GM23338 (cell line): ENCODE results near the gene TUBAL3.

Source experiments
- CREB1 ChIP-seq: fragments of 250-450 bp; sonication (Bioruptor Pico); IDR thresholded peaks from 2 replicates; pipeline ENCODE4 v1.5.0; 2020; ENCODE audit warnings: low read depth, mild to moderate bottlenecking, moderate library complexity
- CTCF ChIP-seq, 2 experiments: fragments of 200-600 bp in 1 of 2; sonication (generic) in 1 of 2; conservative IDR thresholded peaks; 2 replicates each; pipeline versions ENCODE4 v1.5.1 to v1.6.1; 2016 to 2017; ENCODE audit warnings: antibody characterized with exemption in 2 of 2, low read depth in 2 of 2, mild to moderate bottlenecking in 2 of 2, moderate library complexity in 1 of 2
- ETS1 ChIP-seq: IDR thresholded peaks from 2 replicates; pipeline ENCODE4 v1.6.1; 2016; ENCODE audit warnings: antibody characterized with exemption
- EZH2 ChIP-seq: fragments of 200-600 bp; sonication (generic); IDR thresholded peaks from one replicate; pipeline ENCODE4 v1.8.0; 2017; ENCODE audit warnings: antibody characterized with exemption, mild to moderate bottlenecking, low read depth; ENCODE audit not compliant: unreplicated experiment
- EZH2phosphoT487 ChIP-seq: fragments of 200-600 bp; sonication (generic); IDR thresholded peaks from one replicate; pipeline ENCODE4 v1.8.1; 2018; ENCODE audit warnings: antibody characterized with exemption; ENCODE audit not compliant: unreplicated experiment
- JUNB ChIP-seq: IDR thresholded peaks from one replicate; pipeline ENCODE4 v1.6.1; 2016; ENCODE audit warnings: antibody characterized with exemption; ENCODE audit not compliant: unreplicated experiment
- NANOG ChIP-seq: IDR thresholded peaks from 2 replicates; pipeline ENCODE4 v1.6.1; 2016; ENCODE audit warnings: antibody characterized with exemption, borderline replicate concordance
- POLR2AphosphoS5 ChIP-seq: IDR thresholded peaks from 2 replicates; pipeline ENCODE4 v1.6.1; 2016; ENCODE audit warnings: antibody characterized with exemption, low read depth
- REST ChIP-seq: IDR thresholded peaks from one replicate; pipeline ENCODE4 v1.6.1; 2018; ENCODE audit warnings: antibody characterized with exemption; ENCODE audit not compliant: unreplicated experiment
- STAT1 ChIP-seq: IDR thresholded peaks from one replicate; pipeline ENCODE4 v1.6.1; 2016; ENCODE audit warnings: antibody characterized with exemption; ENCODE audit not compliant: unreplicated experiment
- ZNF114 ChIP-seq: fragments of 250-450 bp; sonication (Bioruptor Pico); IDR thresholded peaks from 2 replicates; pipeline ENCODE4 v1.5.0; 2020; ENCODE audit warnings: mild to moderate bottlenecking, moderate library complexity
- ZNF331 ChIP-seq: fragments of 250-450 bp; sonication (Bioruptor Pico); IDR thresholded peaks from 2 replicates; pipeline ENCODE4 v1.5.0; 2020; ENCODE audit warnings: low read depth, mild to moderate bottlenecking, moderate library complexity
- ZNF462 ChIP-seq: fragments of 250-450 bp; sonication (Bioruptor Pico); IDR thresholded peaks from 2 replicates; pipeline ENCODE4 v1.5.0; 2020; ENCODE audit warnings: mild to moderate bottlenecking, moderate library complexity

- TF ChIP-seq CTCF (conservative IDR thresholded peaks at IDR 0.05; ENCODE audit: low read depth in 2 of 2), result no peak
- TF ChIP-seq EZH2, result no peak
- TF ChIP-seq JUNB, result no peak
- no peak for TF ChIP-seq REST
- TF ChIP-seq POLR2AphosphoS5, result no peak
- TF ChIP-seq EZH2phosphoT487, result no peak
- no peak for TF ChIP-seq ETS1
- no peak for TF ChIP-seq CREB1 (CRISPR knock-in tag)
- TF ChIP-seq NANOG, result no peak
- no peak for TF ChIP-seq STAT1
- TF ChIP-seq ZNF114 (CRISPR knock-in tag), result no peak
- no peak for TF ChIP-seq ZNF462
- no peak for TF ChIP-seq ZNF331 (CRISPR knock-in tag)
Measured at GRCh38 chr10:5418584-5418983, 14.0 kb upstream of the TUBAL3 start.
